Mucosa of stomach (tissue), 1 donor: ENCODE results near the gene CPTP.
A peak's percentile ranks its signal among the peaks of the same experiment; 100 is the strongest.

ENCODE experiments used
- H3K27me3 ChIP-seq: one replicate; pipeline ENCODE4 v1.7.0; 2013; ENCODE audit warnings: mild to moderate bottlenecking, low read length; ENCODE audit not compliant: control insufficient read depth, insufficient read depth
- H3K36me3 ChIP-seq: one replicate; pipeline ENCODE4 v1.7.0; 2013; ENCODE audit warnings: low read length; ENCODE audit not compliant: control insufficient read depth, insufficient read depth
- H3K4me1 ChIP-seq: one replicate; pipeline ENCODE4 v1.7.0; 2013; ENCODE audit warnings: mild to moderate bottlenecking, low read length; ENCODE audit not compliant: control insufficient read depth, insufficient read depth
- H3K4me3 ChIP-seq: one replicate; pipeline ENCODE4 v1.7.0; 2013; ENCODE audit warnings: low read length
- H3K9ac ChIP-seq: one replicate; pipeline ENCODE4 v1.7.0; 2013; ENCODE audit warnings: mild to moderate bottlenecking, low read length, moderate library complexity
- H3K9me3 ChIP-seq: one replicate; pipeline ENCODE4 v1.7.0; 2013; ENCODE audit warnings: mild to moderate bottlenecking, low read length, moderate library complexity; ENCODE audit not compliant: control insufficient read depth
- donor health status: Pancreatic carcinoma.

The CPTP gene

GRCh38 chr1:1285611-1286311 lies 38.8 kb upstream of the CPTP start:
- peaks cover 41% of the 10 kb centered on the region for H3K4me1 ChIP-seq
- no peak overlapping the region for H3K4me3 ChIP-seq
- peaks cover 13% of the 10 kb centered on the region for H3K27me3 ChIP-seq
- H3K36me3 ChIP-seq: no peaks in the 10 kb centered on the region
- H3K9ac ChIP-seq: no peak overlapping the region
- H3K9me3 ChIP-seq: no peaks in the 10 kb centered on the region

- Histone ChIP-seq H3K36me3 (no peaks in the 10 kb centered on the region), H3K4me1 (peaks cover 44% of the 10 kb centered on the region), H3K4me3 (no peak overlapping the region), H3K27me3 (peaks cover 17% of the 10 kb centered on the region), H3K9ac (no peak overlapping the region), H3K9me3 (no peaks in the 10 kb centered on the region)
Measured at GRCh38 chr1:1286313-1287261, 38.0 kb upstream of the CPTP start.

- H3K36me3 ChIP-seq: no peaks in the 10 kb centered on the region
- no peaks in the 10 kb centered on the region for H3K9me3 ChIP-seq
- no peak overlapping the region for H3K4me3 ChIP-seq
- H3K9ac ChIP-seq: no peak overlapping the region
- H3K4me1 ChIP-seq: peaks cover 41% of the 10 kb centered on the region
- peaks cover 18% of the 10 kb centered on the region for H3K27me3 ChIP-seq
Measured at GRCh38 chr1:1287288-1288110, 37.1 kb upstream of the CPTP start.

GRCh38 chr1:1290238-1290731 lies 34.3 kb upstream of the CPTP start:
- Histone ChIP-seq H3K36me3 (no peaks in the 10 kb centered on the region), H3K9ac (no peak overlapping the region), H3K9me3 (no peaks in the 10 kb centered on the region), H3K27me3 (peaks cover 18% of the 10 kb centered on the region), H3K4me1 (peaks cover 29% of the 10 kb centered on the region), H3K4me3 (no peak overlapping the region)

- peaks cover 21% of the 10 kb centered on the region for H3K4me1 ChIP-seq
- no peaks in the 10 kb centered on the region for H3K9me3 ChIP-seq
- no peaks in the 10 kb centered on the region for H3K36me3 ChIP-seq
- peaks cover 12% of the 10 kb centered on the region for H3K27me3 ChIP-seq
- no peak overlapping the region for H3K4me3 ChIP-seq
- peak overlapping the region; percentile 34 for H3K9ac ChIP-seq
Measured at GRCh38 chr1:1291023-1291528, 33.5 kb upstream of the CPTP start.

DNA sequence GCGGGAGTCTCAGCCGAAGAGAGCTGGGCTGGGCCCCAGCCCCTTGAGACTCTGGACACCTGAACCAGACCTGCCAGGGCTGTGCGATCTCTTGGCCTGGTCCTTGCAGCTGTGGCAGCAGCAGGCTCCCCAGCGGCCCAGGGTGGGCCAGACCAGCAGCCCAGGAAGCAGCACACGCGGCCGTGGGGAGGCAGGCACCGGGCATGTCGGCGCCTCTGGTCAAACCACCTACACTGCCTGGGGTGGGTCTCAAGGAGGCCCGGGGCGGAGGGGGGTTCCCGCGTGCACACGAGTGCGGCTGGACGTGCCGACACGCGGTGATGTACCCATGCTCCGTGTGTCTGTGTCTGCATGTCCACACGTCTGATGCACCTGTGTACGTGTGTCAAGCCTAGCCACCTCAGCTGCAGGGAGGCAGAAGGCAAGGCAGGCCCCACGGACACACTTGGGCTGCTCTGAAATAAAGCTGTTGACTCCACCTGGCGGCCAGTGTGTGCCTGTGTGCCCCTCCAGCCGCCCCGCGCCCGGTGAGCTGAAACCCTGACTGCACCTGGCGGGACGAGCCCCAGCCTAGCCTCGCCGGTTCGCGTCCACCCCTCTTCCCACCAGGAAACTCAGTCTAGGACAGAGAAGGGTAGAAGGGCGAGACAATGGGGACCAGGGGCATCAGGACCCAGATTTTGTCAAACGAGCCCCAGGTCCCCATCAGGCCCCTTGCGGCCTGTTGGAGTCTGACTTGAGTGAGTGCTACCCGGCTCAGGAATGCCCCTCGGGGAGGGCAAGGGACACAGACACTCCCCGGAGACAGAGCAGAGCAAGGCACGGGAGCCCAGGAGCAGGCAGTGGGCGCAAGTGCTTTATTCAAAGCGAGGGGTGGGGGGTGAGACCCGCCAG lies 32.8 kb upstream of the CPTP start:
- Histone ChIP-seq H3K9ac (peak overlapping the region; percentile 34), H3K27me3 (peaks cover 12% of the 10 kb centered on the region), H3K4me1 (peaks cover 19% of the 10 kb centered on the region), H3K9me3 (no peaks in the 10 kb centered on the region), H3K36me3 (no peaks in the 10 kb centered on the region), H3K4me3 (no peak overlapping the region)

DNA sequence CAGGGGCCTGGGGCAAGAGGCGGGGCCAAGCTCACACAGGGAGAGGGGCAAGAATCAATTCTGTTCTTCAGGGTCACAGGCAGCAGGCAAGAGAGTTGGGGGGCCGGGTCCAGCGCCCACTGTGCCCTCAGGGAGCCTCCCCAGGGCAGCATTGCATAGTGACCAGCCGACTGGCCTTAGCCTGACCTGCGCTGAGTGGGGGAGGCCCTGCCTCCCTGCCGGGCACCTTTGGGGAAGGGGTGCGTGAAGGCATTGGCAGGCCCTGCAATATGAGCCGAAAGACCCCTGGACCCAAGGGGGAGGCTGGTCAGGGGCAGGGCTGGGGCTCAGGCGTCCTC lies 32.2 kb upstream of the CPTP start:
- H3K9ac ChIP-seq: no peak overlapping the region
- H3K9me3 ChIP-seq: no peaks in the 10 kb centered on the region
- peaks cover 8% of the 10 kb centered on the region for H3K27me3 ChIP-seq
- no peak overlapping the region for H3K4me3 ChIP-seq
- no peaks in the 10 kb centered on the region for H3K36me3 ChIP-seq
- peaks cover 19% of the 10 kb centered on the region for H3K4me1 ChIP-seq

DNA sequence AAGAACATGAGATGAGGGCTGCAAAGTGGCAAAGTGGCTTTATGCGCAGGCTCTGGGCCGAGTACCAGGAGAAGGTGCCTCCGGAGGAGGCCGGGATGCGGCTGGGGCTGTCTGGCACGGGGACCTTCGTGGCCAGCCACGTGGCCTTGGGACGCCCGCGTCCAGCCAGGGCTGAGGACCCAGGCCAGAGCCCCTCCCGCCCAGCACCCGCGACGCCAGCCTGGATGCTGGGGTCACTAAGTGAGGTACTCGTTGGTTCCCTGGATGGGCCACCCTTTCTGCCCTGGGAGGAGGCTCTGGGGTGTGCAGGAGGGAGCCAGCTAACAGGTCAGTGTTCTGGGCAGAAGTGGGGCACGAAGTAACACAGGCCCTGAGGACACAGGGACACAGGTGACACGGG lies 31.8 kb upstream of the CPTP start:
- Histone ChIP-seq H3K36me3 (no peaks in the 10 kb centered on the region), H3K9ac (no peak overlapping the region), H3K27me3 (peaks cover 5% of the 10 kb centered on the region), H3K9me3 (no peaks in the 10 kb centered on the region), H3K4me1 (peaks cover 19% of the 10 kb centered on the region), H3K4me3 (no peak overlapping the region)

DNA sequence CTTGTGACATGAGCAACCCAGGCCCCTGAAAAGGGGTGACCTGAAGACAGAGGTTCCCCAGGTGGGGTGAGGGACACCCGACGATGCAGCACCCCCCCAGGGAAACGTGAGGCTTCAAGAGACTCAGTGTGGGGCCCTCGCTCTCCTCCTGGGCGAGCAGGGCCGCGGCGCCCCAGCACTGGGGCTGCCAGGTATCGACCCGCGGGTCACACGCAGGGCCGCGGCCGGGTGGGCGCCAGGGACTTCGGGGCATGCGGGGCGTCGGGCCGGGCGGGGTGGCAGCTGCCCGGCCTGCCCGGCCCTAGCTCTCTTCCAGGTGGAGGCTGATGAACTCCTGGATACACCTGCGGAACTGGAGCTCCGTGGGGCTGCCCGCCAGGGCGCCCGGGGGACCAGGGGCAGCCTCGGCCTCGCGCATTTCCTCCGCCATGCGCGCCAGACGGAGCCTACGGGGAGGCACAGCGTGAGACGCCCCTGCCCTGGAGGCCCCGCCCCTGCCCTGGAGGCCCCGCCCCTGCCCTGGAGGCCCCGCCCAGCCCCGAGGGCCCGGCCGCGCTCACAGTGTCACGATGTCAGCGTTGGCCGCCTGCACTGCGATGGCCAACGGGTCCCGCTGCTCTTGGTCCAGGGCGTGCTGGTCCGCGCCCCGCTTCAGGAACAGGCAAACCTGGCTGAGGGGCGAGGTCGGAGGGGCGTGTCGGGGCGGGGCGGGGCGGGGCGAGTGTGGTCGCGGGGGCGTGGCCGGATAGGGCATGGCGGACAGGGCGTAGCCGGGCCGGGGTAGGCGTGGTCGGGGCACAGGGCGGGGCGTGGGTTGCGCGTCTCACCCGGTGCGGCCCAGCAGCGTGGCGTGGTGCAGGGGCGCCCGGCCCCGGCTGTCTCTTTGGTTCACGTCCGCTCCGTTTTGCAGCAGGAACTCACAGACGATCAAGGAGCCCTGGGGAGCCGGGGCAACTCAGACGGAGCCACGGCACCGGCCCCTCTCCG lies 31.0 kb upstream of the CPTP start:
- Histone ChIP-seq H3K4me3 (no peak overlapping the region), H3K9ac (no peak overlapping the region), H3K36me3 (no peaks in the 10 kb centered on the region), H3K27me3 (peaks cover 5% of the 10 kb centered on the region), H3K4me1 (peaks cover 19% of the 10 kb centered on the region), H3K9me3 (no peaks in the 10 kb centered on the region)

- H3K9me3 ChIP-seq: no peaks in the 10 kb centered on the region
- H3K4me1 ChIP-seq: peaks cover 19% of the 10 kb centered on the region
- no peaks in the 10 kb centered on the region for H3K36me3 ChIP-seq
- no peak overlapping the region for H3K4me3 ChIP-seq
- H3K27me3 ChIP-seq: peaks cover 5% of the 10 kb centered on the region
- no peak overlapping the region for H3K9ac ChIP-seq
Measured at GRCh38 chr1:1294250-1294890, 30.2 kb upstream of the CPTP start.
